Measurements from ENCODE around the gene SPRTN.

DNA sequence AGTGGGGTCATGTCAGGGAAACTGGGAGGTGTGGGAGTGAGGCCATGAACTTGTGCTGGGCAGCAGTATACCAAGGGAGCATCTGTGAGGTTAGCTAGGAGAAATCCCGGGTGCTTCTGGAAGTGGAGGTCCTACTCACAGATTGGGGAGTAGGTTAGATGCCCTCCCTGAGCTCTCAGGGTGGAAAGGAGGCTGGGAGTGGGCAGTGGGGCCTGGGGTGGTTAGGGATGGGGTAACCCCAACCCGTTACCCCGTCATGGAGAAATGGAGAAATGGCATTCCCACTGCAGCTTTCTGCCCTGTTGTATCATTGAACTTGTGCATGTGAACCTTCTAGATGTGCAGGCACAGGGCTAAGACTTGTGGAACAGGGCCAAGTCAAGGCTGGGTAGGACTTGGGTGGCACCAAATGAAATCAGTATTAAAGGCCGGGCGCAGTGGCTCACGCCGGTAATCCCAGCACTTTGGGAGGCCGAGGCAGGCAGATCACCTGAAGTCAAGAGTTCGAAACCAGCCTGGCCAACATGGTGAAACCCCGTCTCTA is 27.6 kb upstream of the SPRTN start:
- TF ChIP-seq, protein P1, sequence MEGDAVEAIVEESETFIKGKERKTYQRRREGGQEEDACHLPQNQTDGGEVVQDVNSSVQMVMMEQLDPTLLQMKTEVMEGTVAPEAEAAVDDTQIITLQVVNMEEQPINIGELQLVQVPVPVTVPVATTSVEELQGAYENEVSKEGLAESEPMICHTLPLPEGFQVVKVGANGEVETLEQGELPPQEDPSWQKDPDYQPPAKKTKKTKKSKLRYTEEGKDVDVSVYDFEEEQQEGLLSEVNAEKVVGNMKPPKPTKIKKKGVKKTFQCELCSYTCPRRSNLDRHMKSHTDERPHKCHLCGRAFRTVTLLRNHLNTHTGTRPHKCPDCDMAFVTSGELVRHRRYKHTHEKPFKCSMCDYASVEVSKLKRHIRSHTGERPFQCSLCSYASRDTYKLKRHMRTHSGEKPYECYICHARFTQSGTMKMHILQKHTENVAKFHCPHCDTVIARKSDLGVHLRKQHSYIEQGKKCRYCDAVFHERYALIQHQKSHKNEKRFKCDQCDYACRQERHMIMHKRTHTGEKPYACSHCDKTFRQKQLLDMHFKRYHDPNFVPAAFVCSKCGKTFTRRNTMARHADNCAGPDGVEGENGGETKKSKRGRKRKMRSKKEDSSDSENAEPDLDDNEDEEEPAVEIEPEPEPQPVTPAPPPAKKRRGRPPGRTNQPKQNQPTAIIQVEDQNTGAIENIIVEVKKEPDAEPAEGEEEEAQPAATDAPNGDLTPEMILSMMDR (IDR thresholded peaks at IDR 0.05): no peak
- no peak for TF ChIP-seq EP300 (IDR thresholded peaks at IDR 0.05)
- TF ChIP-seq POLR2A (IDR thresholded peaks at IDR 0.05): no peak

Measured in tibial nerve (tissue), 4 donors.